CD4-positive, alpha-beta T cell (primary cell): Measurements from ENCODE around the gene MDM2. TPM values are rescaled to one million over a fixed set of nuclear protein-coding genes. Genes with fewer than 3 reads are reported as not detected.

Source experiments
- ATAC-seq: fragments of 200-7000 bp; cut with Tn5 transposase; one replicate; pipeline ENCODE4 v1.10.0; 2022; ENCODE audit warnings: mild to moderate bottlenecking; ENCODE audit not compliant: poor library complexity
- CTCF ChIA-PET: fragments of 350-600 bp; sonication (Branson Sonifier 250); formaldehyde crosslinking; loops from one replicate; lab custom pipeline; 2021; ENCODE audit warnings: antibody characterized with exemption, inconsistent platforms; lab: Charles Lee
- POLR2A ChIA-PET: fragments of 350-600 bp; sonication (Branson Sonifier 250); formaldehyde crosslinking; loops from one replicate; lab custom pipeline; 2021; ENCODE audit warnings: antibody characterized with exemption, inconsistent platforms; lab: Charles Lee
- DNase-seq, 14 experiments: peaks; one replicate each; pipeline ENCODE4 v3.0.0-alpha.2; 2013 to 2020; ENCODE audit warnings: mixed read lengths in 2 of 14
- H3K27ac ChIP-seq, 2 donors: one replicate each; pipeline versions ENCODE4 v1.5.1 to v1.7.0; 2013; ENCODE audit warnings: low read length in 2 of 2, low read depth in 1 of 2, mild to moderate bottlenecking in 1 of 2
- H3K27me3 ChIP-seq, 2 experiments: 1 replicate in 1 of 2; 2 replicates in 1 of 2; pipeline versions ENCODE4 v1.6.1 to v1.7.0; 2013; ENCODE audit warnings: low read length in 2 of 2, control low read depth in 1 of 2, mild to moderate bottlenecking in 1 of 2, moderate library complexity in 1 of 2; ENCODE audit not compliant: insufficient read depth in 2 of 2, control insufficient read depth in 1 of 2
- H3K36me3 ChIP-seq: one replicate; pipeline ENCODE4 v1.6.1; 2013; ENCODE audit warnings: low read length, control low read depth; ENCODE audit not compliant: insufficient read depth
- H3K4me1 ChIP-seq: one replicate; pipeline ENCODE4 v1.6.1; 2013; ENCODE audit warnings: low read length, control low read depth; ENCODE audit not compliant: insufficient read depth
- H3K4me3 ChIP-seq: one replicate; pipeline ENCODE4 v1.5.1; 2013; ENCODE audit warnings: mild to moderate bottlenecking, low read length, moderate library complexity
- H3K9me3 ChIP-seq, 2 experiments: 1 replicate in 1 of 2; 2 replicates in 1 of 2; pipeline versions ENCODE4 v1.6.1 to v1.7.0; 2013; ENCODE audit warnings: low read length in 2 of 2, mild to moderate bottlenecking in 2 of 2, control low read depth in 1 of 2, moderate library complexity in 1 of 2; ENCODE audit not compliant: control insufficient read depth in 1 of 2, insufficient read depth in 1 of 2
- H3K27ac Mint-ChIP-seq: one replicate; pipeline ENCODE4 v1.8.0; 2020; ENCODE audit warnings: mixed read lengths
- H3K27me3 Mint-ChIP-seq: one replicate; pipeline ENCODE4 v1.8.0; 2021; ENCODE audit warnings: mixed read lengths
- H3K36me3 Mint-ChIP-seq: one replicate; pipeline ENCODE4 v1.8.0; 2021; ENCODE audit warnings: low read depth, mixed read lengths
- H3K4me1 Mint-ChIP-seq: one replicate; pipeline ENCODE4 v1.8.0; 2021; ENCODE audit warnings: low read depth, mixed read lengths
- H3K4me3 Mint-ChIP-seq: one replicate; pipeline ENCODE4 v1.8.0; 2020; ENCODE audit warnings: mild to moderate bottlenecking, mixed read lengths
- H3K9me3 Mint-ChIP-seq: one replicate; pipeline ENCODE4 v1.8.0; 2020; ENCODE audit warnings: mixed read lengths
- intact Hi-C, 2 experiments: fragments of 100-400 bp; cut with DNase I in 1 of 2; cut with micrococcal nuclease in 1 of 2; formaldehyde crosslinking; loops; one replicate each; pipeline versions ENCODE4 v1.15.1 to v1.9.0; 2023 to 2025; cut with DNase I, micrococcal nuclease
- total RNA-seq, 174 experiments: library from RNA in 2 of 174; stranded (reverse) in 2 of 174; gene quantifications; one replicate each; pipeline ENCODE4 v1.2.3 and lab custom pipeline; 2021 to 2026
- TF ChIP-seq, protein P1 (sequence below): fragments of 200-600 bp; IDR thresholded peaks from one replicate; pipeline ENCODE4 v1.8.0; 2022; ENCODE audit warnings: antibody characterized with exemption, mild to moderate bottlenecking

MDM2 gene
- total RNA-seq, 2 experiments from 2014 or later = 90.8 TPM

DNA sequence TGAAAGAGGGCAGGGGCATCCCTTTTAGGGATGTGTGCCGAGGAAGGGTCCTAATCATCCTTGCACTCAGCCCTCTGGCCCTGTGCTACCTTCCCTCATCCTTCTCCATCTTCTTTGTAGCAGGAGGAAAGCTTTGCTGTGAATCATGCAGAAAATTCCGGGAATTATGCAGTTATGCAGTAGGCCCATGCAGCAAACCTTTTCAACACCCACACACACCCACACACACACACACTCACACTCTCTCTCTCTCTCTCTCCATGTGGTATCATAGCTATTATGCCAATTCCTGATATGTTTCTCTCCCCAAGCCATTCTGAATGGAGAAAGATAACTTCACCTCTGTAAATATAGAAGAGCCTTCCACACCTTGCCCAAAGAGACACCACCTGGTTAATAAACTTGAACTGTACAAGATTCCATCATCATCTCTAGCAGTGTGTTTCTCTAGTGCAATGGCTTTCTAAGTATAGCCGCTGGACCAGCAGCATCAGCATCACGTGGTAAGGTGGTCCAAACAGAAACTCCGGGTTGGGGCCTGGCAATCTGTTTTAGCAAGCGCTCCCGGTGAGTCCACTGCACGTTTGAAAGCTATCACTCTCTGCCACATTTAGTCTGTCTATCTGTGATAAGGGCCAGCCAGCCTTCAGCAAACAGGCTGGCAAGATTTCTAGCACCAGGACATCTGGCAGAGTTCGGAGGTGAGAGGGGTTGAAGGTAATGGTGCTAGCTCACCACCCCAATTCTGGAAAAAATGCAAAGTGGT lies 57.6 kb downstream of the MDM2 start:
- Mint-ChIP-seq H3K36me3 (no peaks in the 10 kb centered on the region), H3K27ac (no peak overlapping the region), H3K9me3 (no peaks in the 10 kb centered on the region), H3K4me3 (no peak overlapping the region), H3K4me1 (no peaks in the 10 kb centered on the region), H3K27me3 (no peaks in the 10 kb centered on the region)
- no peak overlapping the region for H3K27ac ChIP-seq
- ChIA-PET POLR2A (no interaction called here), CTCF (no interaction called here)
- no peaks in the 10 kb centered on the region for H3K27me3 ChIP-seq
- H3K9me3 ChIP-seq = no peaks in the 10 kb centered on the region
- no peak overlapping the region for H3K4me3 ChIP-seq
- ATAC-seq = no peak
- intact Hi-C loops = loop anchor here (2.0 kb wide), 2 partner anchors 203 to 205 kb away; no protein-coding TSS in a partner anchor
- no peaks in the 10 kb centered on the region for H3K36me3 ChIP-seq
- DNase-seq = no peak
- TF ChIP-seq, protein P1, sequence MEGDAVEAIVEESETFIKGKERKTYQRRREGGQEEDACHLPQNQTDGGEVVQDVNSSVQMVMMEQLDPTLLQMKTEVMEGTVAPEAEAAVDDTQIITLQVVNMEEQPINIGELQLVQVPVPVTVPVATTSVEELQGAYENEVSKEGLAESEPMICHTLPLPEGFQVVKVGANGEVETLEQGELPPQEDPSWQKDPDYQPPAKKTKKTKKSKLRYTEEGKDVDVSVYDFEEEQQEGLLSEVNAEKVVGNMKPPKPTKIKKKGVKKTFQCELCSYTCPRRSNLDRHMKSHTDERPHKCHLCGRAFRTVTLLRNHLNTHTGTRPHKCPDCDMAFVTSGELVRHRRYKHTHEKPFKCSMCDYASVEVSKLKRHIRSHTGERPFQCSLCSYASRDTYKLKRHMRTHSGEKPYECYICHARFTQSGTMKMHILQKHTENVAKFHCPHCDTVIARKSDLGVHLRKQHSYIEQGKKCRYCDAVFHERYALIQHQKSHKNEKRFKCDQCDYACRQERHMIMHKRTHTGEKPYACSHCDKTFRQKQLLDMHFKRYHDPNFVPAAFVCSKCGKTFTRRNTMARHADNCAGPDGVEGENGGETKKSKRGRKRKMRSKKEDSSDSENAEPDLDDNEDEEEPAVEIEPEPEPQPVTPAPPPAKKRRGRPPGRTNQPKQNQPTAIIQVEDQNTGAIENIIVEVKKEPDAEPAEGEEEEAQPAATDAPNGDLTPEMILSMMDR = no peak
- H3K4me1 ChIP-seq = no peaks in the 10 kb centered on the region

DNA sequence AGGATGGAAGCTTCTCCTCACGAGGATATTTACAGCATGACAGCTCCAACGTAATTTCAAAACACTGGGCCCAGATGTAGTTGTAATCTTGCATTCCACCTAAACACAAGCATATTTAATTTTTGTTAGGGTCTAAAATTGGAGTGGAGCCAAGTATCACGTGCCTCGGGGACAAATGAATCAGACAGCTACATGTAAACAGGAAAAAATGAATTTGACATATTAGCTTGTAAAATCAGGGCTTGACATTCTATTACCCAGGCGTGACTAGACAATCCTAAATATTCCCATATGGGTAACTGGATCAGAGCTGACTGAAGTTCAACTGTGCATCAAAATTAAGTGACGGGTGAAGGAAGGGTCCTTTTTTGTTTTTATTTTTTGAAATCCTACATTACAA lies 59.0 kb downstream of the MDM2 start:
- DNase-seq (no peak), ATAC-seq (no peak)
- no peak overlapping the region for H3K27ac ChIP-seq
- H3K27ac Mint-ChIP-seq = no peak overlapping the region
- H3K4me3 Mint-ChIP-seq = no peak overlapping the region
- intact Hi-C loops = no loop called here
- no peaks in the 10 kb centered on the region for H3K4me1 Mint-ChIP-seq
- H3K4me3 ChIP-seq = no peak overlapping the region
- CTCF ChIA-PET = interaction anchor here (0.5 kb wide), 1 partner anchor 596 kb away, joined by 3 read pairs; no protein-coding TSS in a partner anchor
- TF ChIP-seq, protein P1 = no peak
- H3K27me3 Mint-ChIP-seq = no peaks in the 10 kb centered on the region
- H3K9me3 ChIP-seq = no peaks in the 10 kb centered on the region
- peaks cover 0 to 2% of the 10 kb centered on the region in 2 experiments for H3K27me3 ChIP-seq
- POLR2A ChIA-PET = no interaction called here
- H3K9me3 Mint-ChIP-seq = no peaks in the 10 kb centered on the region
- H3K36me3 ChIP-seq = no peaks in the 10 kb centered on the region
- H3K36me3 Mint-ChIP-seq = no peaks in the 10 kb centered on the region
- H3K4me1 ChIP-seq = no peaks in the 10 kb centered on the region

DNA sequence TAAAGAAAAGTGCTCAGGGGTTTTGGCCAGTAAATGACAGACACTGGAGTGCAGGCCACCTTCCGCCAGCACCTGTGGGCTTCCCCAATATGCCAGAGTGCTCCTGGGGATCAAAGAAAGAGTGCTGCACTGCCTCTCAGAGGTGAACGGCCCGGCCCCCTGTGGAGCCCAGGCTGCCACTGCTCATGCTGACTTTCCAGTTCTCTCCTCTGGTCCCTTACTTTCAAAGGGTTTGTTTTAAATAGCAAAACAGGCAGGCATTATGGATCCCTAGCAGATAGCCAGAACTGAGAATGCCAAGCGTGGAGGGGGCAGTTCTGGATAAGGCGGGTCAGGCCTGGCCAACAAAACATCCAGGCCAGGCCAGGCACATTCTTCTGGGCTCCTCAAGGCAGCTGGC lies 59.6 kb downstream of the MDM2 start:
- Mint-ChIP-seq H3K27ac (no peak overlapping the region), H3K36me3 (no peaks in the 10 kb centered on the region), H3K9me3 (no peaks in the 10 kb centered on the region), H3K4me1 (no peaks in the 10 kb centered on the region), H3K4me3 (no peak overlapping the region), H3K27me3 (no peaks in the 10 kb centered on the region)
- intact Hi-C loops = no loop called here
- Histone ChIP-seq H3K9me3 (no peaks in the 10 kb centered on the region), H3K27me3 (peaks cover 0 to 2% of the 10 kb centered on the region in 2 experiments), H3K4me3 (no peak overlapping the region), H3K4me1 (no peaks in the 10 kb centered on the region), H3K27ac (no peak overlapping the region), H3K36me3 (no peaks in the 10 kb centered on the region)
- POLR2A ChIA-PET = no interaction called here
- ATAC-seq (no peak), DNase-seq (no peak)
- TF ChIP-seq, protein P1 = no peak
- CTCF ChIA-PET = no interaction called here
